Progenitor cell of endocrine pancreas (in vitro differentiated cells): Measurements from ENCODE around the gene MLANA. TPM values are rescaled to one million over a fixed set of nuclear protein-coding genes. Genes with fewer than 3 reads are reported as not detected.

Source experiments
- DNase-seq: peaks from one replicate; pipeline ENCODE4 v3.0.0; 2021; ENCODE audit warnings: low spot score; ENCODE audit not compliant: unreplicated experiment
- H3K27ac Mint-ChIP-seq: 2 replicates; pipeline ENCODE4 v1.8.0; 2021; ENCODE audit warnings: mild to moderate bottlenecking, moderate library complexity, mixed read lengths
- H3K27me3 Mint-ChIP-seq: 2 replicates; pipeline ENCODE4 v1.8.0; 2021; ENCODE audit warnings: mixed read lengths
- H3K36me3 Mint-ChIP-seq: 2 replicates; pipeline ENCODE4 v1.8.0; 2022; ENCODE audit warnings: mixed read lengths; ENCODE audit not compliant: insufficient read depth
- H3K4me1 Mint-ChIP-seq: 2 replicates; pipeline ENCODE4 v1.8.0; 2021; ENCODE audit warnings: low read depth, mixed read lengths
- H3K4me3 Mint-ChIP-seq: 2 replicates; pipeline ENCODE4 v1.8.0; 2021; ENCODE audit warnings: low read depth, mild to moderate bottlenecking, moderate library complexity, mixed read lengths
- H3K9me3 Mint-ChIP-seq: 2 replicates; pipeline ENCODE4 v1.8.0; 2021; ENCODE audit warnings: low read depth, mixed read lengths
- CTCF ChIP-seq: fragments of 200-600 bp; sonication (generic); IDR thresholded peaks from one replicate; pipeline ENCODE4 v1.5.0; 2021; ENCODE audit warnings: antibody characterized with exemption, mild to moderate bottlenecking; ENCODE audit not compliant: unreplicated experiment
- total RNA-seq: library from RNA; stranded (reverse); gene quantifications from 2 replicates; pipeline ENCODE4 v1.2.1, GENCODE V29; 2021

Gene MLANA
- total RNA-seq, 1 donor from 2014 or later, result not detected

- Mint-ChIP-seq H3K4me1 (peaks cover 17% of the 10 kb centered on the region), H3K27me3 (no peaks in the 10 kb centered on the region), H3K9me3 (peaks cover 3% of the 10 kb centered on the region), H3K36me3 (peaks cover 2% of the 10 kb centered on the region), H3K27ac (no peak overlapping the region), H3K4me3 (no peak overlapping the region)
- no peak for DNase-seq
- TF ChIP-seq CTCF, result no peak
Measured at GRCh38 chr9:5845157-5845531, 45.5 kb upstream of the MLANA start.

- Mint-ChIP-seq H3K4me1 (peaks cover 17% of the 10 kb centered on the region), H3K9me3 (peaks cover 2% of the 10 kb centered on the region), H3K36me3 (peaks cover 1% of the 10 kb centered on the region), H3K27me3 (no peaks in the 10 kb centered on the region), H3K4me3 (no peak overlapping the region), H3K27ac (no peak overlapping the region)
- no peak for TF ChIP-seq CTCF
- no peak for DNase-seq
Measured at GRCh38 chr9:5846096-5846495, 44.6 kb upstream of the MLANA start.

- Mint-ChIP-seq H3K9me3 (no peaks in the 10 kb centered on the region), H3K36me3 (no peaks in the 10 kb centered on the region), H3K27me3 (no peaks in the 10 kb centered on the region), H3K4me3 (no peak overlapping the region), H3K27ac (no peak overlapping the region), H3K4me1 (peaks cover 17% of the 10 kb centered on the region)
- TF ChIP-seq CTCF, result no peak
- DNase-seq, result no peak
Measured at GRCh38 chr9:5846501-5846921, 44.2 kb upstream of the MLANA start.

- no peak for TF ChIP-seq CTCF
- no peaks in the 10 kb centered on the region for H3K9me3 Mint-ChIP-seq
- H3K27me3 Mint-ChIP-seq, result no peaks in the 10 kb centered on the region
- H3K4me3 Mint-ChIP-seq, result no peak overlapping the region
- DNase-seq, result no peak
- H3K36me3 Mint-ChIP-seq, result no peaks in the 10 kb centered on the region
- no peak overlapping the region for H3K27ac Mint-ChIP-seq
- peaks cover 11% of the 10 kb centered on the region for H3K4me1 Mint-ChIP-seq
Measured at GRCh38 chr9:5848372-5848882, 42.3 kb upstream of the MLANA start.

GRCh38 chr9:5850724-5851122, 40.0 kb upstream of the MLANA start:
- no peak for TF ChIP-seq CTCF
- H3K36me3 Mint-ChIP-seq, result no peaks in the 10 kb centered on the region
- no peaks in the 10 kb centered on the region for H3K9me3 Mint-ChIP-seq
- H3K4me3 Mint-ChIP-seq, result no peak overlapping the region
- H3K27me3 Mint-ChIP-seq, result no peaks in the 10 kb centered on the region
- no peak for DNase-seq
- H3K4me1 Mint-ChIP-seq, result peaks cover 4% of the 10 kb centered on the region
- H3K27ac Mint-ChIP-seq, result no peak overlapping the region
